Panc1 (cell line): Measurements from ENCODE around the gene CYP2W1. TPM values are rescaled to one million over a fixed set of nuclear protein-coding genes. Genes with fewer than 3 reads are reported as not detected.

Source experiments
- ATAC-seq: fragments of 200-7000 bp; cut with Tn5 transposase; 2 replicates; pipeline ENCODE4 v1.9.1; 2020; ENCODE audit warnings: mild to moderate bottlenecking, moderate library complexity
- BruUV-seq: library from RNA; stranded (reverse); fragments of 400-500 nt; replicated peaks from 2 replicates; lab custom pipeline; 2021; lab: Mats Ljungman, UMichigan
- CTCF ChIA-PET: fragments of 300-600 bp; sonication (Branson Sonifier 250); formaldehyde crosslinking; loops from one replicate; lab custom pipeline; 2022; ENCODE audit warnings: antibody characterized with exemption; lab: Charles Lee
- POLR2A ChIA-PET: fragments of 300-600 bp; sonication (Branson Sonifier 250); formaldehyde crosslinking; loops from one replicate; lab custom pipeline; 2022; ENCODE audit warnings: antibody characterized with exemption; lab: Charles Lee
- DNase-seq: peaks from one replicate; pipeline ENCODE4 v3.0.0-alpha.2; 2010; ENCODE audit warnings: low read depth, low spot score
- H3K27ac ChIP-seq: 2 replicates; pipeline ENCODE4 v1.5.1; 2011; ENCODE audit warnings: mild to moderate bottlenecking, low read length, inconsistent platforms
- H3K27me3 ChIP-seq: fragments of 200-500 bp; sonication (Bioruptor generic); 2 replicates; pipeline ENCODE4 v1.6.0; 2014; ENCODE audit warnings: low read length, inconsistent platforms; ENCODE audit not compliant: control insufficient read depth, insufficient read depth
- H3K36me3 ChIP-seq: fragments of 200-500 bp; sonication (Bioruptor generic); 2 replicates; pipeline ENCODE4 v1.5.1; 2014; ENCODE audit warnings: inconsistent platforms, mild to moderate bottlenecking, low read length, moderate library complexity; ENCODE audit not compliant: control insufficient read depth, insufficient read depth
- H3K4me1 ChIP-seq: 2 replicates; pipeline ENCODE4 v1.5.1; 2011; ENCODE audit warnings: inconsistent platforms, mild to moderate bottlenecking, low read length, moderate library complexity; ENCODE audit not compliant: control insufficient read depth, insufficient read depth
- H3K4me3 ChIP-seq, 2 experiments: 2 replicates each; pipeline ENCODE4 v1.5.1; 2011 to 2012; ENCODE audit warnings: low read depth in 2 of 2, low read length in 2 of 2, mild to moderate bottlenecking in 2 of 2, inconsistent platforms in 1 of 2, moderate library complexity in 1 of 2
- H3K9me3 ChIP-seq: fragments of 200-500 bp; sonication (Bioruptor generic); 2 replicates; pipeline ENCODE4 v1.5.1; 2014; ENCODE audit warnings: low read depth, mild to moderate bottlenecking, inconsistent platforms, low read length, moderate library complexity; ENCODE audit not compliant: control insufficient read depth, insufficient read depth
- POLR2AphosphoS5 ChIP-seq: IDR thresholded peaks from 2 replicates; pipeline ENCODE4 v1.6.1; 2012; ENCODE audit warnings: mild to moderate bottlenecking, low read depth, low read length, moderate library complexity
- SIN3A ChIP-seq: IDR thresholded peaks from 2 replicates; pipeline ENCODE4 v1.6.1; 2012; ENCODE audit warnings: low read depth, mild to moderate bottlenecking, low read length, moderate library complexity, borderline replicate concordance; ENCODE audit not compliant: insufficient read depth
- TCF7L2 ChIP-seq: IDR thresholded peaks from 2 replicates; pipeline ENCODE4 v1.6.1; 2011; ENCODE audit warnings: mild to moderate bottlenecking, low read depth, low read length, inconsistent platforms
- in situ Hi-C: cut with HindIII; loops from 2 replicates; pipeline ENCODE4 v1.10.0; 2016; ENCODE audit warnings: low sequenced_read_pairs, low pct_unique_long_range_greater_than_20kb
- intact Hi-C: fragments of 100-400 bp; cut with micrococcal nuclease; formaldehyde crosslinking; loops from one replicate; pipeline ENCODE4 v1.10.0; 2022; ENCODE audit not compliant: unreplicated experiment
- total RNA-seq: library from RNA; stranded (reverse); gene quantifications from one replicate; pipeline ENCODE4 v1.2.1, GENCODE V29; 2021; ENCODE audit not compliant: unreplicated experiment
- TF ChIP-seq, protein P1 (sequence below), 2 experiments: IDR thresholded peaks; 2 replicates each; pipeline ENCODE4 v1.6.1; 2011 to 2012; ENCODE audit warnings: low read depth in 2 of 2, control low read depth in 1 of 2, low read length in 1 of 2, mild to moderate bottlenecking in 1 of 2, moderate library complexity in 1 of 2; ENCODE audit not compliant: insufficient read depth in 1 of 2
- TF ChIP-seq, protein P2 (sequence below): fragments of 450-650 bp; IDR thresholded peaks from 2 replicates; pipeline ENCODE4 v1.5.1; 2017; ENCODE audit warnings: mild to moderate bottlenecking

CYP2W1 gene
- total RNA-seq, 1 experiment from 2014 or later = 0.74 TPM

DNA sequence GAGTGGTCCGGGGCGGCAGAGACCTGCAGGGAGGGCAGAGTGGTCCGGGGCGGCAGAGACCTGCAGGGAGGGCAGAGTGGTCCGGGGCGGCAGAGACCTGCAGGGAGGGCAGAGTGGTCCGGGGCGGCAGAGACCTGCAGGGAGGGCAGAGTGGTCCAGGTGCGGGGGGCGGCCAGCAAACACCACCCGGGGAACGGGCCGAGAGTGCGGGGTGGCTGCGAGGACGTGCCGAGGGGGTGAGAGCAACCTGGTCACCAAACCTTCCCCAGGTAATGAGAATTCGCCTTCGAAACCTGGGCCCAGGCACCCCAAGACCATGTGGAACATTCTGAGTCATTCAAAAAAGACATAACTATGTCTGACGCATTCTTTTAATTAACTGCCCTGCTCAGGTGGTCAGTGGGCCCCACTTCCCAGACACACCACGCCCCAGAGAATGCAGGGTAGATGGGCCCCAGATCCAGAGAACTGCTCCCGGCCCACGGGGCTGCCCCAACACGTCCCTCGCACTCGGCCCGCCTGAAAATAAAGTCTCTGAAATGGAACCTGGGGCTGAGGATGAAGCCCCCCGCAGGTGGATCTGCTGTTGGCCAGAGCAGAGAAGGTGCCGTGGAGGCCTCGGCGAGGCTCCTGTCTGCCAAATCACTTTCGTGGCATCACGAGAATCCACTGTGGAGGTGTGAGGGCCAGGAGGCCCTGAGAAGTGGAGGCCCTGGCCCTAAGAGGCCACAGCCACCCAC, 48.9 kb downstream of the CYP2W1 start:
- in situ Hi-C loops = no loop called here
- no peak overlapping the region for H3K27ac ChIP-seq

GRCh38 chr7:1032536-1033181, 49.7 kb downstream of the CYP2W1 start:
- in situ Hi-C loops (no loop called here), intact Hi-C loops (no loop called here)
- H3K36me3 ChIP-seq = no peaks in the 10 kb centered on the region
- TF ChIP-seq, protein P1, sequence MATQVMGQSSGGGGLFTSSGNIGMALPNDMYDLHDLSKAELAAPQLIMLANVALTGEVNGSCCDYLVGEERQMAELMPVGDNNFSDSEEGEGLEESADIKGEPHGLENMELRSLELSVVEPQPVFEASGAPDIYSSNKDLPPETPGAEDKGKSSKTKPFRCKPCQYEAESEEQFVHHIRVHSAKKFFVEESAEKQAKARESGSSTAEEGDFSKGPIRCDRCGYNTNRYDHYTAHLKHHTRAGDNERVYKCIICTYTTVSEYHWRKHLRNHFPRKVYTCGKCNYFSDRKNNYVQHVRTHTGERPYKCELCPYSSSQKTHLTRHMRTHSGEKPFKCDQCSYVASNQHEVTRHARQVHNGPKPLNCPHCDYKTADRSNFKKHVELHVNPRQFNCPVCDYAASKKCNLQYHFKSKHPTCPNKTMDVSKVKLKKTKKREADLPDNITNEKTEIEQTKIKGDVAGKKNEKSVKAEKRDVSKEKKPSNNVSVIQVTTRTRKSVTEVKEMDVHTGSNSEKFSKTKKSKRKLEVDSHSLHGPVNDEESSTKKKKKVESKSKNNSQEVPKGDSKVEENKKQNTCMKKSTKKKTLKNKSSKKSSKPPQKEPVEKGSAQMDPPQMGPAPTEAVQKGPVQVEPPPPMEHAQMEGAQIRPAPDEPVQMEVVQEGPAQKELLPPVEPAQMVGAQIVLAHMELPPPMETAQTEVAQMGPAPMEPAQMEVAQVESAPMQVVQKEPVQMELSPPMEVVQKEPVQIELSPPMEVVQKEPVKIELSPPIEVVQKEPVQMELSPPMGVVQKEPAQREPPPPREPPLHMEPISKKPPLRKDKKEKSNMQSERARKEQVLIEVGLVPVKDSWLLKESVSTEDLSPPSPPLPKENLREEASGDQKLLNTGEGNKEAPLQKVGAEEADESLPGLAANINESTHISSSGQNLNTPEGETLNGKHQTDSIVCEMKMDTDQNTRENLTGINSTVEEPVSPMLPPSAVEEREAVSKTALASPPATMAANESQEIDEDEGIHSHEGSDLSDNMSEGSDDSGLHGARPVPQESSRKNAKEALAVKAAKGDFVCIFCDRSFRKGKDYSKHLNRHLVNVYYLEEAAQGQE (IDR thresholded peaks at IDR 0.05; ENCODE audit: insufficient read depth in 1 of 2, low read depth in 2 of 2, low read length in 1 of 2) = no peak
- TF ChIP-seq TCF7L2 = no peak
- CTCF ChIA-PET = no interaction called here
- peaks cover 13% of the 10 kb centered on the region for H3K4me1 ChIP-seq
- no peak overlapping the region for H3K27ac ChIP-seq
- DNase-seq (no peak), ATAC-seq (no peak)
- POLR2A ChIA-PET = no interaction called here
- no TSS peak for BruUV-seq
- no peak overlapping the region for H3K4me3 ChIP-seq
- no peaks in the 10 kb centered on the region for H3K9me3 ChIP-seq
- no peaks in the 10 kb centered on the region for H3K27me3 ChIP-seq

More for the DNA sequence above, 48.9 kb downstream of the CYP2W1 start:
- no peaks in the 10 kb centered on the region for H3K36me3 ChIP-seq
- CTCF ChIA-PET = no interaction called here
- H3K4me3 ChIP-seq = no peak overlapping the region
- no TSS peak for BruUV-seq
- H3K9me3 ChIP-seq = no peaks in the 10 kb centered on the region
- peaks cover 17% of the 10 kb centered on the region for H3K4me1 ChIP-seq
- DNase-seq = no peak
- no peak for TF ChIP-seq SIN3A
- no peak for TF ChIP-seq POLR2AphosphoS5
- TF ChIP-seq, protein P1 (IDR thresholded peaks at IDR 0.05; ENCODE audit: insufficient read depth in 1 of 2, low read depth in 2 of 2, low read length in 1 of 2) = no peak
- TF ChIP-seq TCF7L2 = no peak
- TF ChIP-seq, protein P2, sequence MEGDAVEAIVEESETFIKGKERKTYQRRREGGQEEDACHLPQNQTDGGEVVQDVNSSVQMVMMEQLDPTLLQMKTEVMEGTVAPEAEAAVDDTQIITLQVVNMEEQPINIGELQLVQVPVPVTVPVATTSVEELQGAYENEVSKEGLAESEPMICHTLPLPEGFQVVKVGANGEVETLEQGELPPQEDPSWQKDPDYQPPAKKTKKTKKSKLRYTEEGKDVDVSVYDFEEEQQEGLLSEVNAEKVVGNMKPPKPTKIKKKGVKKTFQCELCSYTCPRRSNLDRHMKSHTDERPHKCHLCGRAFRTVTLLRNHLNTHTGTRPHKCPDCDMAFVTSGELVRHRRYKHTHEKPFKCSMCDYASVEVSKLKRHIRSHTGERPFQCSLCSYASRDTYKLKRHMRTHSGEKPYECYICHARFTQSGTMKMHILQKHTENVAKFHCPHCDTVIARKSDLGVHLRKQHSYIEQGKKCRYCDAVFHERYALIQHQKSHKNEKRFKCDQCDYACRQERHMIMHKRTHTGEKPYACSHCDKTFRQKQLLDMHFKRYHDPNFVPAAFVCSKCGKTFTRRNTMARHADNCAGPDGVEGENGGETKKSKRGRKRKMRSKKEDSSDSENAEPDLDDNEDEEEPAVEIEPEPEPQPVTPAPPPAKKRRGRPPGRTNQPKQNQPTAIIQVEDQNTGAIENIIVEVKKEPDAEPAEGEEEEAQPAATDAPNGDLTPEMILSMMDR = no peak
- H3K27me3 ChIP-seq = no peaks in the 10 kb centered on the region
- intact Hi-C loops = no loop called here
- no peak for ATAC-seq
- POLR2A ChIA-PET = no interaction called here
